Measurements from ENCODE around the gene METTL6.

The METTL6 gene

GRCh38 chr3:15454965-15455364, 27.6 kb upstream of the METTL6 start:
- Mint-ChIP-seq H3K27me3 (no peaks in the 10 kb centered on the region), H3K4me3 (no peak overlapping the region), H3K27ac (no peak overlapping the region), H3K36me3 (ENCODE audit: low read depth) (no peaks in the 10 kb centered on the region), H3K9me3 (no peaks in the 10 kb centered on the region), H3K4me1 (no peaks in the 10 kb centered on the region)
- no peak for DNase-seq
- no peak for ATAC-seq

- Mint-ChIP-seq H3K4me1 (no peaks in the 10 kb centered on the region), H3K9me3 (no peaks in the 10 kb centered on the region), H3K27ac (no peak overlapping the region), H3K27me3 (no peaks in the 10 kb centered on the region), H3K36me3 (ENCODE audit: low read depth) (no peaks in the 10 kb centered on the region), H3K4me3 (no peak overlapping the region)
- ATAC-seq (no peak), DNase-seq (no peak)
Observed at GRCh38 chr3:15453991-15454625, 26.8 kb upstream of the METTL6 start.

- Mint-ChIP-seq H3K9me3 (no peaks in the 10 kb centered on the region), H3K27ac (no peak overlapping the region), H3K27me3 (no peaks in the 10 kb centered on the region), H3K4me3 (no peak overlapping the region), H3K4me1 (no peaks in the 10 kb centered on the region), H3K36me3 (ENCODE audit: low read depth) (no peaks in the 10 kb centered on the region)
- DNase-seq (no peak), ATAC-seq (no peak)
Observed at GRCh38 chr3:15453501-15453900, 26.2 kb upstream of the METTL6 start.

- no peak overlapping the region for H3K4me3 Mint-ChIP-seq
- H3K27ac Mint-ChIP-seq, result no peak overlapping the region
- H3K27me3 Mint-ChIP-seq, result no peaks in the 10 kb centered on the region
- no peaks in the 10 kb centered on the region for H3K36me3 Mint-ChIP-seq (ENCODE audit: low read depth)
- no peaks in the 10 kb centered on the region for H3K9me3 Mint-ChIP-seq
- ATAC-seq (no peak), DNase-seq (no peak)
- no peaks in the 10 kb centered on the region for H3K4me1 Mint-ChIP-seq
Observed at GRCh38 chr3:15452961-15453360, 25.6 kb upstream of the METTL6 start.

- no peaks in the 10 kb centered on the region for H3K4me1 Mint-ChIP-seq
- H3K27me3 Mint-ChIP-seq, result no peaks in the 10 kb centered on the region
- ATAC-seq, result no peak
- H3K9me3 Mint-ChIP-seq, result no peaks in the 10 kb centered on the region
- no peaks in the 10 kb centered on the region for H3K36me3 Mint-ChIP-seq (ENCODE audit: low read depth)
- no peak overlapping the region for H3K27ac Mint-ChIP-seq
- DNase-seq, result no peak
- H3K4me3 Mint-ChIP-seq, result no peak overlapping the region
Observed at GRCh38 chr3:15452156-15452555, 24.8 kb upstream of the METTL6 start.

- no peak overlapping the region for H3K27ac Mint-ChIP-seq
- H3K4me1 Mint-ChIP-seq, result no peaks in the 10 kb centered on the region
- DNase-seq (no peak), ATAC-seq (no peak)
- H3K4me3 Mint-ChIP-seq, result no peak overlapping the region
- H3K27me3 Mint-ChIP-seq, result no peaks in the 10 kb centered on the region
- no peaks in the 10 kb centered on the region for H3K9me3 Mint-ChIP-seq
- H3K36me3 Mint-ChIP-seq (ENCODE audit: low read depth), result peaks cover 4% of the 10 kb centered on the region
Observed at GRCh38 chr3:15451216-15452113, 24.1 kb upstream of the METTL6 start.

GRCh38 chr3:15450438-15451215, 23.3 kb upstream of the METTL6 start:
- H3K27ac Mint-ChIP-seq, result no peak overlapping the region
- no peak for ATAC-seq
- H3K4me3 Mint-ChIP-seq, result no peak overlapping the region
- no peaks in the 10 kb centered on the region for H3K27me3 Mint-ChIP-seq
- no peak for DNase-seq
- H3K9me3 Mint-ChIP-seq, result no peaks in the 10 kb centered on the region
- H3K4me1 Mint-ChIP-seq, result no peaks in the 10 kb centered on the region
- H3K36me3 Mint-ChIP-seq (ENCODE audit: low read depth), result peaks cover 5% of the 10 kb centered on the region

GRCh38 chr3:15449489-15450224, 22.3 kb upstream of the METTL6 start:
- H3K27me3 Mint-ChIP-seq, result no peaks in the 10 kb centered on the region
- peaks cover 5% of the 10 kb centered on the region for H3K36me3 Mint-ChIP-seq (ENCODE audit: low read depth)
- no peaks in the 10 kb centered on the region for H3K9me3 Mint-ChIP-seq
- no peaks in the 10 kb centered on the region for H3K4me1 Mint-ChIP-seq
- H3K4me3 Mint-ChIP-seq, result no peak overlapping the region
- DNase-seq, result no peak
- ATAC-seq, result no peak
- no peak overlapping the region for H3K27ac Mint-ChIP-seq

GRCh38 chr3:15443826-15444524, 16.6 kb upstream of the METTL6 start:
- ATAC-seq (no peak), DNase-seq (no peak)
- peaks cover 18% of the 10 kb centered on the region for H3K4me1 Mint-ChIP-seq
- peaks cover 37% of the 10 kb centered on the region for H3K36me3 Mint-ChIP-seq (ENCODE audit: low read depth)
- H3K4me3 Mint-ChIP-seq, result no peak overlapping the region
- no peaks in the 10 kb centered on the region for H3K9me3 Mint-ChIP-seq
- H3K27me3 Mint-ChIP-seq, result no peaks in the 10 kb centered on the region
- no peak overlapping the region for H3K27ac Mint-ChIP-seq

GRCh38 chr3:15440891-15441290, 13.5 kb upstream of the METTL6 start:
- no peak overlapping the region for H3K4me3 Mint-ChIP-seq
- peak overlapping the region; percentile 52 for H3K27ac Mint-ChIP-seq
- H3K4me1 Mint-ChIP-seq, result peaks cover 21% of the 10 kb centered on the region

GRCh38 chr3:15439476-15439875, 12.1 kb upstream of the METTL6 start:
- ATAC-seq (no peak), DNase-seq (no peak)
- Mint-ChIP-seq H3K4me3 (no peak overlapping the region), H3K4me1 (peaks cover 21% of the 10 kb centered on the region), H3K36me3 (ENCODE audit: low read depth) (peaks cover 64% of the 10 kb centered on the region), H3K27me3 (no peaks in the 10 kb centered on the region), H3K27ac (no peak overlapping the region), H3K9me3 (no peaks in the 10 kb centered on the region)

More at GRCh38 chr3:15440891-15441290, 13.5 kb upstream of the METTL6 start:
- DNase-seq (no peak), ATAC-seq (no peak)
- Mint-ChIP-seq H3K9me3 (no peaks in the 10 kb centered on the region), H3K27me3 (no peaks in the 10 kb centered on the region), H3K36me3 (ENCODE audit: low read depth) (peaks cover 59% of the 10 kb centered on the region)

GRCh38 chr3:15438983-15439382, 11.6 kb upstream of the METTL6 start:
- Mint-ChIP-seq H3K9me3 (no peaks in the 10 kb centered on the region), H3K36me3 (ENCODE audit: low read depth) (peaks cover 68% of the 10 kb centered on the region), H3K27ac (peak overlapping the region; percentile 36), H3K4me3 (no peak overlapping the region), H3K4me1 (peaks cover 21% of the 10 kb centered on the region), H3K27me3 (no peaks in the 10 kb centered on the region)
- no peak for DNase-seq
- no peak for ATAC-seq

- DNase-seq, result no peak
- ATAC-seq, result no peak
- Mint-ChIP-seq H3K27me3 (no peaks in the 10 kb centered on the region), H3K4me1 (peaks cover 19% of the 10 kb centered on the region), H3K9me3 (no peaks in the 10 kb centered on the region), H3K4me3 (no peak overlapping the region), H3K27ac (no peak overlapping the region), H3K36me3 (ENCODE audit: low read depth) (peaks cover 72% of the 10 kb centered on the region)
Observed at GRCh38 chr3:15436246-15436645, 8.9 kb upstream of the METTL6 start.

GRCh38 chr3:15434756-15435155, 7.4 kb upstream of the METTL6 start:
- DNase-seq (no peak), ATAC-seq (no peak)
- H3K4me1 Mint-ChIP-seq, result peaks cover 20% of the 10 kb centered on the region
- no peak overlapping the region for H3K4me3 Mint-ChIP-seq
- peaks cover 63% of the 10 kb centered on the region for H3K36me3 Mint-ChIP-seq (ENCODE audit: low read depth)
- no peaks in the 10 kb centered on the region for H3K9me3 Mint-ChIP-seq
- H3K27me3 Mint-ChIP-seq, result no peaks in the 10 kb centered on the region
- no peak overlapping the region for H3K27ac Mint-ChIP-seq
